Raji (cell line): ENCODE data around the gene LANCL2.

ENCODE experiments used
- POLR2A ChIP-seq: IDR thresholded peaks from 2 replicates; pipeline ENCODE4 v1.6.1; 2011; ENCODE audit warnings: low read depth, low read length, control low read depth; ENCODE audit not compliant: insufficient read depth

Gene LANCL2

GRCh38 chr7:55465691-55466090 lies 100.6 kb downstream of the LANCL2 start:
- no peak for TF ChIP-seq POLR2A

- TF ChIP-seq POLR2A: no peak
These were observed 102.0 kb downstream of the LANCL2 start for GRCh38 chr7:55467047-55467593.

GRCh38 chr7:55468495-55468894 lies 103.4 kb downstream of the LANCL2 start:
- no peak for TF ChIP-seq POLR2A

- TF ChIP-seq POLR2A: no peak
These were observed 104.1 kb downstream of the LANCL2 start for GRCh38 chr7:55469271-55469681.

- no peak for TF ChIP-seq POLR2A
These were observed 104.6 kb downstream of the LANCL2 start for GRCh38 chr7:55469721-55470120.

- no peak for TF ChIP-seq POLR2A
These were observed 105.1 kb downstream of the LANCL2 start for GRCh38 chr7:55470261-55470660.

- no peak for TF ChIP-seq POLR2A
These were observed 108.0 kb downstream of the LANCL2 start for GRCh38 chr7:55472928-55473725.

- no peak for TF ChIP-seq POLR2A
These were observed 108.8 kb downstream of the LANCL2 start for GRCh38 chr7:55473932-55474331.

GRCh38 chr7:55474944-55475854 lies 110.1 kb downstream of the LANCL2 start:
- no peak for TF ChIP-seq POLR2A

- TF ChIP-seq POLR2A: no peak
These were observed 111.0 kb downstream of the LANCL2 start for GRCh38 chr7:55475855-55476803.

GRCh38 chr7:55476852-55477780 lies 112.0 kb downstream of the LANCL2 start:
- no peak for TF ChIP-seq POLR2A

- TF ChIP-seq POLR2A: no peak
These were observed 112.7 kb downstream of the LANCL2 start for GRCh38 chr7:55477781-55478374.

- TF ChIP-seq POLR2A: no peak
These were observed 113.6 kb downstream of the LANCL2 start for GRCh38 chr7:55478700-55479099.
